GM18868 (cell line): ENCODE data around the gene WWOX.

ENCODE experiments used
- ATAC-seq: cut with Tn5 transposase; IDR thresholded peaks from one replicate; pipeline ENCODE4 v1.9.1; 2021; ENCODE audit warnings: mild to moderate bottlenecking, moderate library complexity; ENCODE audit not compliant: unreplicated experiment

The WWOX gene

DNA sequence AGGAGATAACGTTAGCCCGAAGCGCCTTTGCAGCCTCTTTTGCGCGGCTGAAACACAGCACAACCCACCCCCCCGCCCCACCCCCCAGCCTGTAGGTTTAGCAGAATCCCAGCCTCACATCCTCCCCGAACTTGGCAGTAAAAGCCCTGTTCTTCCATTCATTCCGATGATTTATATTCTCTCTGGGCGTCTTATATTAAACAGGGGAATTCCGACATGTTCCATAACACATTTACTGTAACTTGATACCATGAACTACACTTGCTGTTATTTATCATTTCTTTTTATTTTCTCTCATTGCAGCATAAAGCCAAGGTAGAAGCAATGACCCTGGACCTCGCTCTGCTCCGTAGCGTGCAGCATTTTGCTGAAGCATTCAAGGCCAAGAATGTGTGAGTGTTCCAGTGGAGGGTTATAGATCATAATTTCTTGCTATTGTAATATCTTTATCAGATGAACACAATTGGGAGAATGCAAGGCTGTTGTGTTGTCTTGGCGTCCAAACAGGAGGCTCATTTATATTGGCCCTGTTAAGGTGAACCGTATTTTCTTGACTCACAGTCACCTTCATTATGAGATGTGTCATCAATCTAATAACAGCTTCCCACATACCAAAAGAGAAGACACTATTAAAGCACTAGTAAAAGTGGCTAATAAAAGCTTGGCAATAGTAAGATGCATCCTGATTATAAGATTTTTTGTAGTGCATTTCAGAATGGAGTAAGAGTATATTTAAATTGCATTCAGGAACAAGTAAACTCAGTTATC lies 287.3 kb downstream of the WWOX start:
- ATAC-seq = no peak

DNA sequence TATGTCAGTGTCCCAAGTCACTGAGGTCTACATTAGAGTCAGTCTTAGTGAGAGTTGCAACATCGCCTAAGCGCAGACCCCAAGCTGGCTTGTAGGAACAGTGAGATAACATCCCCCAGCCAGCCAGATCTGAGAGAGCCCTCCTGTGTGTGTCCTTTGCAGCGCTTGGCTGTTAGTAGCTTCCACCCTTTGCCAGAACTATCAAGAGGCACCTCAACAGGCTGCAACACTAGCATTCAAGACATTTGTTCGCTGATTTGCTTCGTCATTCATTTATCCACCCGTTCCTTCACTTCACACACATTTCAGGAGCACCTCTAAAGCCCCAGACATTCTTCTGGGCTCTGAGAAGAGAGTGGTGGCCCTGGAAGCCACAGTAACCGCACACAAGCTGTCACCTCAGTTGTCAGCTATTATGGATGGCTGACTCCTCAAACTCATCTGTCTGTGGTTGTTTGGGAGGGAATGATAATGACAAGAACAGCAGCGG lies 289.6 kb downstream of the WWOX start:
- no peak for ATAC-seq

DNA sequence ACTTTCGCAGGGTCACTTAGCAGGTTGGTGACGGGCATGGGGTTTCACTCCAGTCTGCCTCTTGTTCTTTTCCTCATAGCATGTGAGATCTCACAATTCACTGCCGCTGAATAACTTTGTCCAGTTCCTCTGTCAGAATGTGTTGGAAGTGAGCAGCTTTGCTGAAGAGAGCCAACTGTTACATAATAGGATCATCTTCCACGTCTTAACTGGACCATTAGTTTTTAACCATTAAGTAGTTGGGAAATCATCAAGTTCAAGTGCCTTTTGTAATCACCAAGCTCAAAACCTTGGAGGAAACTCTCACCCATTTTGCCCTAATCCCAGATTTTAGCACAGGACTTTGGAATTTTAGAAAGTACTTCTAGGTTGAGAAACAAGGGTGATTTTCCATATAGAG lies 290.6 kb downstream of the WWOX start:
- no peak for ATAC-seq

DNA sequence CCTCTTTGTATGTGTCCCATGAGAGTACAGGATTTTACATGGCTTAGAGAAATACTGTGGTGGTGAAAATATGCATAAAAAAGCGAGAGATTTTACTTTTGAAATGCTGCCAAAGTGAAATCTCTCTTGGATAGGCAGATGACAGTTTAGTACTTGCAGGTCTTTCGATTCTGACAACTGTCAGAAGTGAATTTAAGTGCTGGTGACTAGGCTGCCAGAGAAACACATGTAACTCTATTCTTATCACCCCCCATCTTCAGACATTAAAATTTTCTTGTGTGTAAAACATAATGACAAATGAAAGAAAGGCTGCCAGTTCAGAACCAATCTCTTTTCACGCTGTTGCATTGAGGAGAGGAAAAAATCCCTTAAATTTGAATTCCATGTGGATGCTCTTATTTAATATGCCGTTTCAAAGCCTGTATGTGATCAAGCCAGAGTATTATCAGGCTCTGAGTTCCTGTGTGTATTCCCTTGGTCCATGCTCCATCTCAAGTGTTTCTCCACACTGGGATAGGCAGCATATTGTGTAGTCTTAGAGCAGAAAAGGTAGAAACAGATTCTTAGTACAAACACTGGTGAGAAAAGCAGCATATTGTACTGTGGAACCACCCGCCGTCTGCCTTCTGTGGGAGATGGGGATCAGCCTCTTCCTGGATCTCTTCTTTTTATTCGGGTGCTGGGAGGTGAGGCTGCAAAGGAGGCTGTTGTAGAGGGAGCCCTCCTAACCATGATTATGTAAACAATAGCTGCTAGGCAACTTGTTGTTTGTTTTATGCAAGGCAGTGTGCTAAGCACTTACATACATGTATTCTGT lies 291.3 kb downstream of the WWOX start:
- ATAC-seq = no peak

DNA sequence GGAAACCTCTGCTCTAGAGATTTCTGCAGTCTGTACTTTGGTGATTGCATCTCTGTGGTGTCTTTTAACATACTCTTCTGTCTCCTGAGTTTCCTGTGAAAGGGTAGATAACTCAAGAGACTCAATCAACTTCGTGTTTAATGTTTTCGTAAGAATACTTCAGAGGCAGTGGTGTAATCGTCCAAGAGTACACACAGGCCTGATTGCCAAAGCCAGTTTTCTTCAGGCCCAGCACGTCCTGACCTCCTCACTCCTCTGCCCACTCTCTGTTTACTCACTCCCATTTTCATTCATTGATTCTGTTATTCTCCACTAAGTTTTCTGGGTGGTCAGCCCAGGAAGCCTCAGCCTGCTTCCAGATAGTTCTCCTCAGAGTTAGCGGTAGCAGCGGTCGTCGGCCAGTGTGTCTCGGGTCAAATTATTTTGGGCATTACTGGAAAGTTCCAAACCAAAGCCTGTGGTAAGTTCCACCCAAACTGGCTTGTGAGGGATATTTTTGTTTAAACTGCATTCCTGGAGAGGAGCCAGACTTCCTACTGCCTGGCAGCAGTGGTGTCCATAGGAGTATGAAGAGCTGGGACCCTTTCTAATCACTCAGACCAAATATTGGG lies 293.2 kb downstream of the WWOX start:
- ATAC-seq = no peak

DNA sequence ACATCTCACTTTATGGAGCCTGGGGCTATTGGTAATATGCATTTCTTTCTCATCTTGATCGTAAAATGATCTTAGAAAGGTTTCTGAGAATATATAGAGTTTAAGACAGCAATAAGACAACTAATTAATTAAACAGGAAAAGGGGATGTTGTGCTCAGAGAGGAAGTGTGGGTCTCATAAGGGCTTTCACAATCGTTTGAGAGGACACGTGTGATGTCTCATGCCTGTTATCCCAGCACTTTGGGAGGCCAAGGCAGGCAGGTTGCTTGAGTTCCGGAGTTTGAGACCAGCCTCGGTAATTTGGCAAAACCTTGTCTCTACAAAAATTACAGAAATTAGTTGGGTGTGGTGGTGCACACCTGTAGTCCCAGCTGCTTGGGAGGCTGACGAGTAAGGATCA lies 295.6 kb downstream of the WWOX start:
- ATAC-seq = no peak

DNA sequence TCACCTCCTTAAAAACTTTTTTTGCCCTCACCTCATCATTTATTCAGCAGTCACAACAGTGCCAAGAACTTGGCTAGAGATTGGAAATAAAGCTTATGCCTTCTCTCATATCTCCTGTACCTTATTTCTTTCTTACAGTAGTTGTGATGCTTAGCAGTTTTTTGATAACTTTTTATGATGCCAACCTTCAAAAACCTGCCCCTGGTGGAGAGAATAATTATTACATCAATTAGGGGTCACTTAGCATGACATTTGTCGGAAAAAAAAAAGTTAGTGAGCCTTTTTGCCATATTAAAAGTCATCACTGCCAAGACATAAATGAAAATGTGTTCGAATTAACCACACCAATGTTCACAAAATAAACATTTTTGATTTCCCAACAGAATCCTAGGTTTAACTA lies 296.6 kb downstream of the WWOX start:
- no peak for ATAC-seq

DNA sequence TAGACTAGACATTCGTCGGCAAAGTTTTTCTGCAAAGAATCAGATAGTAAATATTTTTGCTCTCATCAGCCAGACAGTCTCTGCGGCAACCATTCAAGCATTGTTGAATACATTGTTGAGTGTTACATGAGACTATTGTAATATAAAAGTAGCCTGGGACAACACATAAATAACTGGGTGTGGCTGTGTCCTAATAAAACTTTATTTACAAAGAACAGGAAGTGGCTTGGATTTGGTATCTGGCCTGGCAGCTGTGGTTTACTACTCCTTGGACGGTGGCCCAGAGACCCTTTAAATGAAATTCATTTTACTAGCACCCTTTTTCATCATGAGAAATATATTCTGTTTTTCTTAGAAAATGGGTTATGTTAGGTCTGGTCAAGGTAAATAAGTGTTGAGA lies 297.2 kb downstream of the WWOX start:
- ATAC-seq = no peak

DNA sequence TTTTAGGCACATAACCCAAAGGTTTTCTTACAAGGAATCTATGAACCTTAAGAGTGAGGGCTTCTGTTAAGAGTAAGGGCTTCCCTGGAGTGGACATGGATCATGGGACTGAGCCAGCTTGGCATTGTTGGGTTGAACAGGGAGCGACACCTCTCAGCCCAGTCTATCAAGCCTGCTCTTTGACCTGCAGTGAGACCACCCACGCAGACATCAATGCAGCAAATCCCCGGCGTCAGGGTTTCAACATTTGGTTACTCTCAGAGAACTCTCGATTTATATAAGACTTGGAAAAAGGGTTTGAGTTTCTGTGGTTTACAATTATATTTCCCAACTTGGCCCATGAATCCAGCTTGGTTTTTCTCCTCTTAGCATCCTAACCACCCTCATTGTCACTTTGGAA lies 299.9 kb downstream of the WWOX start:
- ATAC-seq = no peak

DNA sequence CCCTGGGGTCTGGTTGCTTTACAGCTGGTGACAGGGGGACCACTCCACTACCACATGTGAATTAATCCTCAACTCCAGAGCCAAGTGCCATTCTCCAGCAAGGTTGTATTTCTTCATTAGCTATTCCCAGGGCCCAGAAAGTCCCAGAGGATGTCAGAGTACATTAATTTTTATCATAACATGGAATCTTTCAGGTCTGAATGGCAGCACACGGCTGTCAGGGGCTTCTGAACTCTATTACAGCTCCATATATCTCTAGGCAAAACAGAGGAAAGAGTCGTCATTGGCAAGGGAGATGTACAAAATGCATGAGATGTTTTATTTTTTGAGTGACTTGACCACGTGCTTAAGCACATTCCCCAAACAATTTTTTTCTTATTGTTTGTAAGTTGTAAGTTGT lies 303.4 kb downstream of the WWOX start:
- ATAC-seq = no peak

DNA sequence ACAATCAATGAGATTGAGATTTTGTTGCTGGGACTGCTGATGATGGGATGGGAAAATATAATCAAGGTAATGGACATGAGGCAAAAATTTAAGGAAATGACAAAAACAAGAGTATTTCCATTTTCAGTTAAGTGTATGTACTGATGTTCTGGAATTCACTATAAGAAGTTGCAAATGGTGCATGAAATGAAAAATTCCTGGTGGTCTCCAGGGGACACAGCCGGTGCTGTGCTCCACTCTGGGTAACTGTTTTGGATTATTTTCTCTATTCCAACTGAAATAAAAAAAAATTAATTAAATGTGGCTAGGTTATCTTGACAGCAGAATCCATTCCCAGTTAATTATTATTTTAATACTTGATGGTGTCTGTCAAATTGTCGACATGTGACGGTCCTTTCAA lies 305.6 kb downstream of the WWOX start:
- ATAC-seq = no peak

DNA sequence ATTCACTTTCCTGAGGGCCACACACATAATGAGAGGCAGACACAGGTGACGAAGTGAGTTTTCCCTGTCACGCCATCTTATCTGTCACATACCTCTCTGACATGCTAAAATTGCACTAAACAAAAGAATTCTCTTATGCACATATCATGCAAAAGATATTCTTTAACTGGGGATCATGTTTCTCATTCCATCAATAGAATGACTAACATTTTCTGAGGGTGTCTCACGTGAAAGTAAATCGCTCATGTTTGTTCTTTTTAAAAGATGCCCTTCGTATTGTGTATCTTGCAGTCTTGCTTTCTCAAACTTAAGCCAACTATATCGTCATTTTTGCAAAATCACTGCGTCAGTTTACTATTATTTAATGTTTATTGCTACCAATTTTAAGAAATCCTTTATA lies 306.4 kb downstream of the WWOX start:
- ATAC-seq = no peak

DNA sequence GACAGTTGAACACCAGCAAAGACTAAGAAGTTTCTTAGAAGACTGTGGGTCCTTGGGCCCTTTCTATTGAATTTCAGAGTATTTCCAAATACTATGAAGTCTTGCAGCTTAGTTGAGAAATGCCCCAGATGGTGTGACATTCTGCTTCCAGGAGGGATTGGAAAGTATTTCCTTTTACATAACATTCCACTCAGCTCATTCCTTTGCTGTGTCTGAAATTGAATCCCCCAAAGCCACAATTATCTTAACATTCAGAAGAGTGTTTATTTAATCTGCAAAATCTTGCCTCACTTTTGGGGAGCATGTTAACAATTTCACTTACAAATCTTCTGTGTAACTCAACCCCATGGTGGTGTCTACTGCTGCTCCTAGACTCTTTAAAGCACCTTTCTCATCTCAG lies 307.7 kb downstream of the WWOX start:
- no peak for ATAC-seq

DNA sequence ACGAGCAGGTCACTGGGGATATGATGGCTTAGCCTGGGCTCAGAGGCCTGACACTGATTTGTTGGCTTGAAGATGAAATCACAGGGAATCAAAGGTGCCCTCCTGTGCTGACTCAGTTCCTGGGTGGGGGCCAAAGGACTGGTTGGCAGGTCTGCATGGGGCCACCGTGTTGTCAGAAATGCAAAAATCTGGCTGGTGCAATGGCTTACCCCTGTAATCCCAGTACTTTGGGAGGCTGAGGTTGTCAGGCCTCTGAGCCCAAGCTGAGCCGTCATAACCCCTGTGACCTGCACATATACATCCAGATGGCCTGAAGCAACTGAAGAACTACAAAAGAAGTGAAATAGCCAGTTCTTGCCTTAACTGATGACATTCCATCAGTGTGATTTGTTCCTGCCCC lies 314.2 kb downstream of the WWOX start:
- no peak for ATAC-seq

DNA sequence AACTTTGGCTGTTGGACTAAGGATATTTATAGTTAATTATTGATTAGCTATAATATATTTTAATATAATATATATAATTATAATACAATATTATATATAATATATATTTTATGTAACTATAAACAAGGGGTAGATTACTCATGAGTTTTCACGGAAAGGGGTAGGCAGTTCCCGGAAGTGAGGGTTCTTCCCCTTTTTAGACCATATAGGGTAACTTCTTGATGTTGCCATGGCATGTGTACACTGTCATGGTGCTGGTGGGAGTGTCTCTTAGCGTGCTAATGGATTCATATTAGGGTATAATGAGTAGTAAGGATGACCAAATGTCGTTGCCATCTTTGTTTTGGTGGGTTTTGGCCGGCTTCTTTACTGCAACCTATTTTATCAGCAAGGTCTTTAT lies 315.6 kb downstream of the WWOX start:
- no peak for ATAC-seq

DNA sequence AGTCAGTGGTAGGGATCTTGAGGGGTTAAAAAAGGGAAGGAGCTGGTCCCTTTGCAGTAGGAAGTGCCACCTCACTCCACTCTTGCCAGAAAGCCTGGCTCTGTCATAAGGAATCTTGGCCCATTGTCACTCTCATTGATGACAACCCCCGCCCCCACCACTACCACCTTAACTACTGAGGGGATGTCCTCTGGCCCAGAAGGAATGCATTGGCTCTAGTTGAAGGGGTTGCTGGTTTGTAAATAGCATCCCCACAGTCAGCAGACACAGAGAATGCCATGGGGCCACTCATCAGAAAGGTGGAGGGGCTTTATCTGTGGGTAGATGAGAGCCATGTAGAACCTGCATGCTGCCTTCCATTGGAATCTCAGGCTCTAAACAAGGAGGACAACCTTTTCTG lies 316.2 kb downstream of the WWOX start:
- no peak for ATAC-seq

DNA sequence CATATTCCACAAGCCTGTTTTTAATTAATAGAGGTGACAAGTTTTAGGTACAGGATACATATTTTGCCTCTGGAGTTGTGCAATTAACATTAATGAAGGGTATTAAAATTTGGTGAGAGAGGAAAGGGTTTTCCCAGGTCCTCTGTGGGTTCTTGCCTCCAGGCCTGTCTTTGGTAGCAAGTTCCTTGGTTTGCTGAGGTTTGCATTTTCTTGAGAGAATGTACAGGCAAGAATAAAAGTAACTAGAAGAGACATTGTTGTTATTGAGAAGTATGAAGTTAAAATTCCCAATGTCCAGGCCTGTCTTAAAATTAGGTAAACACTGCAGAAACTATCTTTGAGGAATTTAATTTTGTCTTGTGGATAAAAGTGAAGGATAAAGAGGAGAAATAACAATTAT lies 316.9 kb downstream of the WWOX start:
- no peak for ATAC-seq

DNA sequence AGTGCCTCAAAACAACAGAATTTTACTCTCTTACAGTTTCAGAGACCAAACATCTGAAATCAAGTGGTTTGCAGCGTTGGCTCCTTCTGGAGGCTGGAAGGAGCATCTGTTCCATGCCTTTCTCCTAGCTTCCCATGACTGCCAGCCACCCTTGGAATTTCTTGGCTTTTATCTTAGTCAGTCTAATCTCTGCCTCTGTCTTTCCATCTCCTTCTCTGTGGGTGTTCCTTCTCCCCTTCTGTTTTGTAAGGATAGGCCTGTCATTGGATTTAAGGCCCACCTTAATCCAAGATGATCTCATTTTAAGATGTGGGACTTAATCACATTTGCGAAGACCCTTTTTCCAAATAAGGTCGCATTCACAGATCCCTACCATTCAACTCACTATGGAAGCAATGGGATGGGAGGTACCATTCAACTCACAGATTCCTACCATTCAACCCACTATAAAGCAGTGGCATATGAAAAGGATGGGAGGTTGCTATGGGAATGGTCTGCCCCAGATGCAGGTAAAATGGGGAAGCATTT lies 321.8 kb downstream of the WWOX start:
- ATAC-seq = no peak

DNA sequence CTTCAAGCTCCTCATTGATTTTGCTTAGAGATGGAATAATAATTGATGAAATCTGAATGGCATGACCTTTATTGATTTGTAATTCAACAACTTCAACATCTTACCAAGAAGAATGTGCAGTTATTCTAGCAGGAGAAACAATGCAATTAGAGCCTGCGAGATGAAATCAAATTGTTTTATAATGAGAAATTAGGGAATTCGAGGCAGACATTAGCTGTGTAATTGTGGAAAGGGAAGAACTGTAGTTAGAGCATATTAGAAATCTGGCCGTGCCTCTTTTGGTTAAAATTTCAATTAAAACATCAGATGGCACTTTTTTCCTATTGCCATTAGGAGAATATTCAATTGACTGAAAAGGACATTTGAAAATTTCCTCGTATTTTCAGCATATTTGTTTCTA lies 325.8 kb downstream of the WWOX start:
- ATAC-seq = no peak

DNA sequence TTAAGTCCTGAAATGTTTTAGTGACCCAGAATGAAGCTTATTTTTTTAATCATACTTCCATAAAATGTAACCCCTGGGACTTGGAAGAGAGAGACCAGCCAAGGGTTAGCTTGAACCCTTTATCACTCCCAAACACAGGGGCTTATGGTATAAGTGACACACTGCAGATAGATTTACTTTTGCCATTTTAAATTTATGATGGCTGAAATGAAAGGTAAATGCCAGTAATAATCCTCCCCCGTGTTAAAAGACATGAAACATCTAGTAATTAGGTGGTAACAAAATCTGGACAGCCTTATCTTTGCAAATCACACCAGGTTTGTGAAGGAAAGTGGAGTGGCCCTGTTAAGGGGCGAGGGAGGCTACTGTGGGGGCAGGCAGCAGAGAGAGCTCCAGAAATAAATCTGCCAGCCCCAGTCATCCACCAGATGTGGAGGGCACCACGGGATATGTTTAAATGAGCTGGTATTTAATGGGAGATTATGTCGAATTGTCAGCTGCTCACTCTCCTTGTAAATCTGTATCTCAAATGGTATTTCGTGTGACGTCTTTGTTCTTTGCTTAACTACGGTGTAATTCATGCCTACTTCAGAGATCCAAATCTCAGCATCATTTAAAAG lies 326.5 kb downstream of the WWOX start:
- no peak for ATAC-seq

DNA sequence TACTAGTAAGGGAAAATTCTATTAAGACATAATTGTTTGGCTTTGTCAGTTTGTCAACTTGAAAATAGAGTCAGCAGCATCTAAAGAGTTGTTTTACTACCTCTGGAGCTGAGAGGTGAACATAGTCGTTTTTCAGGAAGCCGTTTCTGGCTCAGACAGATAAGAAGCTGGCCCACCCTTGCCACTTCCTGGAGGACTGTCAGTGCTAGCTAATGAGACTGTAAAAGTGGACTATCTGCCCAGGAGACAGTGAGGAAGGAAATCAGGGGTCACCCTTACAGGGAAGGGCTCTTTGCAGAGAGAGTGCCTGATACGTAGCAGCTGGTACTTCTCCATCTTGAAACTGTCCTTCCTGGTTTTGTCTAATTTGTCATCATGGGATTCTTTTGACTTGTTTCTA lies 328.7 kb downstream of the WWOX start:
- no peak for ATAC-seq
